ENCODE data around the gene FILIP1.

FILIP1 gene

GRCh38 chr6:75268121-75268987, 225.2 kb downstream of the FILIP1 start:
- peak overlapping the region; percentile 3 for H3K27ac ChIP-seq (replicated peaks; ENCODE audit: low read length)
- no peak overlapping the region for H3K4me3 ChIP-seq (ENCODE audit: low read length in 2 of 2)
- no peak overlapping the region for H2AK5ac ChIP-seq (ENCODE audit: low read depth, low read length)
- no peak overlapping the region for H2BK120ac ChIP-seq (ENCODE audit: low read depth, low read length)
- H3K23ac ChIP-seq (ENCODE audit: low read depth, low read length, poor library complexity) = no peak overlapping the region
- H2BK15ac ChIP-seq (ENCODE audit: low read length) = no peak overlapping the region
- no peak overlapping the region for H3K9ac ChIP-seq (ENCODE audit: low read depth, low read length, poor library complexity)
- H2BK5ac ChIP-seq (ENCODE audit: low read length) = no peak overlapping the region
- no peak overlapping the region for H3K4me2 ChIP-seq (ENCODE audit: insufficient read depth, low read length, poor library complexity, severe bottlenecking)
- H4K8ac ChIP-seq (ENCODE audit: low read depth, low read length) = no peak overlapping the region
- H3K27me3 ChIP-seq (ENCODE audit: control insufficient read depth in 3 of 3, insufficient read depth in 3 of 3, low read depth in 1 of 3, low read length in 3 of 3) = no peaks in the 10 kb centered on the region
- peaks cover 10 to 62% of the 10 kb centered on the region in 2 donors for H3K36me3 ChIP-seq (replicated peaks in 1 of 2; ENCODE audit: control insufficient read depth in 2 of 2, insufficient read depth in 2 of 2, low read length in 2 of 2)
- no peak overlapping the region for H3K14ac ChIP-seq (ENCODE audit: low read length)
- H3K79me1 ChIP-seq (ENCODE audit: low read depth, low read length) = no peaks in the 10 kb centered on the region
- no peak overlapping the region for H3K18ac ChIP-seq (ENCODE audit: low read length)
- peaks cover 7 to 30% of the 10 kb centered on the region in 2 donors for H3K9me3 ChIP-seq (replicated peaks in 1 of 2; ENCODE audit: control insufficient read depth in 2 of 2, insufficient read depth in 1 of 2, low read depth in 1 of 2, low read length in 2 of 2)
- no peak overlapping the region for H2AFZ ChIP-seq (ENCODE audit: low read length)
- no peak for DNase-seq (ENCODE audit: low spot score)
- H4K91ac ChIP-seq (ENCODE audit: low read depth, low read length, poor library complexity) = no peak overlapping the region
- H2BK12ac ChIP-seq (ENCODE audit: low read length) = no peak overlapping the region
- WGBS, 2 donors (ENCODE audit: extremely low coverage in 2 of 2, insufficient read length in 2 of 2, insufficient replicate concordance in 1 of 2) = no CpG with 5 or more reads among the region's 5 CpGs
- H3K4me1 ChIP-seq (ENCODE audit: control insufficient read depth in 2 of 2, insufficient read depth in 1 of 2, low read depth in 1 of 2, low read length in 2 of 2) = peaks cover 3 to 4% of the 10 kb centered on the region in 2 donors
- no peak overlapping the region for H3K4ac ChIP-seq (ENCODE audit: low read length)

- Histone ChIP-seq H2BK12ac (ENCODE audit: low read length) (no peak overlapping the region), H3K9me3 (replicated peaks in 1 of 2; ENCODE audit: control insufficient read depth in 2 of 2, insufficient read depth in 1 of 2, low read depth in 1 of 2, low read length in 2 of 2) (peaks cover 1 to 21% of the 10 kb centered on the region in 2 donors), H2BK15ac (ENCODE audit: low read length) (no peak overlapping the region), H3K4me1 (ENCODE audit: control insufficient read depth in 2 of 2, insufficient read depth in 1 of 2, low read depth in 1 of 2, low read length in 2 of 2) (peaks cover 3 to 4% of the 10 kb centered on the region in 2 donors), H3K4me2 (ENCODE audit: insufficient read depth, low read length, poor library complexity, severe bottlenecking) (no peak overlapping the region), H2AFZ (ENCODE audit: low read length) (no peak overlapping the region), H2BK5ac (ENCODE audit: low read length) (no peak overlapping the region), H4K91ac (ENCODE audit: low read depth, low read length, poor library complexity) (no peak overlapping the region), H3K27me3 (ENCODE audit: control insufficient read depth in 3 of 3, insufficient read depth in 3 of 3, low read depth in 1 of 3, low read length in 3 of 3) (no peaks in the 10 kb centered on the region), H2BK120ac (ENCODE audit: low read depth, low read length) (no peak overlapping the region), H3K27ac (replicated peaks; ENCODE audit: low read length) (no peak overlapping the region), H3K18ac (ENCODE audit: low read length) (no peak overlapping the region), H3K14ac (ENCODE audit: low read length) (no peak overlapping the region), H2AK5ac (ENCODE audit: low read depth, low read length) (no peak overlapping the region), H3K4ac (ENCODE audit: low read length) (no peak overlapping the region), H3K36me3 (replicated peaks in 1 of 2; ENCODE audit: control insufficient read depth in 2 of 2, insufficient read depth in 2 of 2, low read length in 2 of 2) (peaks cover 4 to 62% of the 10 kb centered on the region in 2 donors), H3K23ac (ENCODE audit: low read depth, low read length, poor library complexity) (no peak overlapping the region), H3K9ac (ENCODE audit: low read depth, low read length, poor library complexity) (no peak overlapping the region), H3K79me1 (ENCODE audit: low read depth, low read length) (no peaks in the 10 kb centered on the region), H4K8ac (ENCODE audit: low read depth, low read length) (no peak overlapping the region), H3K4me3 (ENCODE audit: low read length in 2 of 2) (no peak overlapping the region)
- DNase-seq (ENCODE audit: low spot score) = no peak
- no CpG with 5 or more reads among the region's 4 CpGs for WGBS, 2 donors (ENCODE audit: extremely low coverage in 2 of 2, insufficient read length in 2 of 2, insufficient replicate concordance in 1 of 2)
Measured at GRCh38 chr6:75267461-75267860, 226.1 kb downstream of the FILIP1 start.

- no peak overlapping the region for H3K23ac ChIP-seq (ENCODE audit: low read depth, low read length, poor library complexity)
- no peak overlapping the region for H2AFZ ChIP-seq (ENCODE audit: low read length)
- H3K14ac ChIP-seq (ENCODE audit: low read length) = no peak overlapping the region
- no peak overlapping the region for H4K91ac ChIP-seq (ENCODE audit: low read depth, low read length, poor library complexity)
- no peak overlapping the region for H3K9ac ChIP-seq (ENCODE audit: low read depth, low read length, poor library complexity)
- no peak overlapping the region for H2BK5ac ChIP-seq (ENCODE audit: low read length)
- no peak overlapping the region for H3K4ac ChIP-seq (ENCODE audit: low read length)
- no peak overlapping the region for H4K8ac ChIP-seq (ENCODE audit: low read depth, low read length)
- peaks cover 0 to 14% of the 10 kb centered on the region in 2 donors for H3K9me3 ChIP-seq (replicated peaks in 1 of 2; ENCODE audit: control insufficient read depth in 2 of 2, insufficient read depth in 1 of 2, low read depth in 1 of 2, low read length in 2 of 2)
- H2AK5ac ChIP-seq (ENCODE audit: low read depth, low read length) = no peak overlapping the region
- H3K4me3 ChIP-seq (ENCODE audit: low read length in 2 of 2) = no peak overlapping the region
- H3K4me2 ChIP-seq (ENCODE audit: insufficient read depth, low read length, poor library complexity, severe bottlenecking) = no peak overlapping the region
- no CpG with 5 or more reads among the region's 2 CpGs for WGBS, 2 donors (ENCODE audit: extremely low coverage in 2 of 2, insufficient read length in 2 of 2, insufficient replicate concordance in 1 of 2)
- no peak overlapping the region for H2BK12ac ChIP-seq (ENCODE audit: low read length)
- H3K27me3 ChIP-seq (ENCODE audit: control insufficient read depth in 3 of 3, insufficient read depth in 3 of 3, low read depth in 1 of 3, low read length in 3 of 3) = no peaks in the 10 kb centered on the region
- no peak overlapping the region for H3K18ac ChIP-seq (ENCODE audit: low read length)
- no peak for DNase-seq (ENCODE audit: low spot score)
- peaks cover 4 to 57% of the 10 kb centered on the region in 2 donors for H3K36me3 ChIP-seq (replicated peaks in 1 of 2; ENCODE audit: control insufficient read depth in 2 of 2, insufficient read depth in 2 of 2, low read length in 2 of 2)
- H2BK15ac ChIP-seq (ENCODE audit: low read length) = no peak overlapping the region
- no peak overlapping the region for H3K27ac ChIP-seq (replicated peaks; ENCODE audit: low read length)
- H3K4me1 ChIP-seq (ENCODE audit: control insufficient read depth in 2 of 2, insufficient read depth in 1 of 2, low read depth in 1 of 2, low read length in 2 of 2) = peaks cover 3 to 4% of the 10 kb centered on the region in 2 donors
- no peaks in the 10 kb centered on the region for H3K79me1 ChIP-seq (ENCODE audit: low read depth, low read length)
- H2BK120ac ChIP-seq (ENCODE audit: low read depth, low read length) = no peak overlapping the region
Measured at GRCh38 chr6:75266716-75267291, 226.8 kb downstream of the FILIP1 start.

- Histone ChIP-seq H2AK5ac (ENCODE audit: low read depth, low read length) (no peak overlapping the region), H2BK15ac (ENCODE audit: low read length) (no peak overlapping the region), H3K27me3 (ENCODE audit: control insufficient read depth in 3 of 3, insufficient read depth in 3 of 3, low read depth in 1 of 3, low read length in 3 of 3) (no peaks in the 10 kb centered on the region), H3K18ac (ENCODE audit: low read length) (no peak overlapping the region), H3K36me3 (replicated peaks in 1 of 2; ENCODE audit: control insufficient read depth in 2 of 2, insufficient read depth in 2 of 2, low read length in 2 of 2) (peaks cover 4 to 68% of the 10 kb centered on the region in 2 donors), H2BK5ac (ENCODE audit: low read length) (no peak overlapping the region), H4K91ac (ENCODE audit: low read depth, low read length, poor library complexity) (no peak overlapping the region), H3K23ac (ENCODE audit: low read depth, low read length, poor library complexity) (no peak overlapping the region), H3K4me2 (ENCODE audit: insufficient read depth, low read length, poor library complexity, severe bottlenecking) (no peak overlapping the region), H3K79me1 (ENCODE audit: low read depth, low read length) (no peaks in the 10 kb centered on the region), H3K4me3 (ENCODE audit: low read length in 2 of 2) (no peak overlapping the region), H2AFZ (ENCODE audit: low read length) (no peak overlapping the region), H3K4me1 (ENCODE audit: control insufficient read depth in 2 of 2, insufficient read depth in 1 of 2, low read depth in 1 of 2, low read length in 2 of 2) (peaks cover under 1 to 2% of the 10 kb centered on the region in 2 donors), H2BK120ac (ENCODE audit: low read depth, low read length) (no peak overlapping the region), H3K27ac (replicated peaks; ENCODE audit: low read length) (no peak overlapping the region), H3K9me3 (replicated peaks in 1 of 2; ENCODE audit: control insufficient read depth in 2 of 2, insufficient read depth in 1 of 2, low read depth in 1 of 2, low read length in 2 of 2) (no peaks in the 10 kb centered on the region), H2BK12ac (ENCODE audit: low read length) (no peak overlapping the region), H3K14ac (ENCODE audit: low read length) (no peak overlapping the region), H3K9ac (ENCODE audit: low read depth, low read length, poor library complexity) (no peak overlapping the region), H3K4ac (ENCODE audit: low read length) (no peak overlapping the region), H4K8ac (ENCODE audit: low read depth, low read length) (no peak overlapping the region)
- no peak for DNase-seq (ENCODE audit: low spot score)
Measured at GRCh38 chr6:75263401-75263750, 230.2 kb downstream of the FILIP1 start.
